Measurements from ENCODE around the gene CYP26C1. TPM values are rescaled to one million over a fixed set of nuclear protein-coding genes. Genes with fewer than 3 reads are reported as not detected.

Gene CYP26C1
- polyA plus RNA-seq, 3 donors: 0.09 to 0.14 TPM; not detected in 1

DNA sequence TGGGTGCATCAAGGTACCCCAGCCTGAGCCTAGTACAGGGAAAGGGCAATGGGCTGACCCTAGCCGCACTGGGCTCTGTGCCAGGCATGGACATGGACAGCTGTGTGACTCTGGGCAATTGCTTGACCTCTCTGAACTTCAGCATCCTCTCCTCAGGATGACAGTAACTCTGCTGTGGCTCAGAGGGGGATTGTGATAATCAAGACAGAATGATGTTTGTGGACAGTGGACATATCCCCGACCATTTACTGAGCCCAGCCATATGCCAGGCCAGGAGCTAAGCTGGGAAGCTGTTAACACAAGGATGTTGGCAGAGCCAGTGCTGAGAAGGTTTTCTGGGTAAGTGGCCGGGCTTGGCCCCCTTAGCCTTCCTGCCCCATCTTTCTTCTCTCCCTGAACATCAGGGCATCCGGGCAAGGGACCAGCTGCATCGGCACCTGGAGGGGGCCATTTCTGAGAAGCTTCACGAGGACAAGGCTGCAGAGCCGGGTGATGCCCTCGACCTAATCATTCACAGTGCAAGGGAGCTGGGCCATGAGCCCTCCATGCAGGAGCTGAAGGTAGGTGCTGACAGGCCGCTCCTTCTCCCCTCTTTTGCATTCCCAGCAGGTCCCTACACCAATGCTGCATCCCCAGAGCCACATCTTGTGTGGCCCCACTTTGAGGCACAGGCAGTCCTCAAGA is 3.5 kb downstream of the CYP26C1 start:
- no peak for DNase-seq

DNA sequence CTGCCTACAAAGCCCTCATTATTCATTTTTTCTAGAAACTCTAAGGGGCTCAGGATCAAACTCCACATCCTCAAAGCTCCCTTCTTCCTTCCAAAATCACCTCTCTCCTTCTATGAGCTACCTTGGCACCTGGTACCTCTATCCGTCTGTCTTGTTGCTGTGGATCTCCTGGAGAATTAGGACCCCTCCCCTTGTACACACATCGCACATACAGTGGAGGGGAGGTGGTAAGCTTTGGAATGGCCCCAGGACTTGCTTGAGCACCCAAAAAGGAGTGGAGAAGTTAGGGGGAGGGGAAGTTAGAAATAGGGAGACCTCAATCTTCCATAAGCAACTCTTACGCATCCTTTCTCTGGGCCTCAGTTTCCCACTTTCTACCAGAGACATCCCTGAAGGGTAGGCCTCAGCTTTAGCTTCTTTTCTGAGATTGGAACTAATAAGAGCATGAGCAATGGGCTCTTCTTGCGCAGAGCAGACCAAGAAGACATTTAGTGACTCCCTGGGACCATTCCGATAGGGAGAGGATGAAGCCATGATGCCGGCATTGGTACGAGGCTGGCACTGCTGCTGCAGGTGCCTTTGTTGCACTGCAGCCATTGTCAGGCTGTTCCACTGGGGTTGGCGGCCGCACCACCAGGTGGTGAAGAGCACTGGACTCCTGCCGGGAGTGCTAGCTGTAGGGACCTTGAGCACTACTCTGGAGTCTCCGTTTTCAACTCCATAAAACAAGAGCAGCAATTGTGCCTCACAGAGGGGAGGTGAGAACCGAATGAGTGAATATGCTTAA is 4.5 kb downstream of the CYP26C1 start:
- DNase-seq: no peak

DNA sequence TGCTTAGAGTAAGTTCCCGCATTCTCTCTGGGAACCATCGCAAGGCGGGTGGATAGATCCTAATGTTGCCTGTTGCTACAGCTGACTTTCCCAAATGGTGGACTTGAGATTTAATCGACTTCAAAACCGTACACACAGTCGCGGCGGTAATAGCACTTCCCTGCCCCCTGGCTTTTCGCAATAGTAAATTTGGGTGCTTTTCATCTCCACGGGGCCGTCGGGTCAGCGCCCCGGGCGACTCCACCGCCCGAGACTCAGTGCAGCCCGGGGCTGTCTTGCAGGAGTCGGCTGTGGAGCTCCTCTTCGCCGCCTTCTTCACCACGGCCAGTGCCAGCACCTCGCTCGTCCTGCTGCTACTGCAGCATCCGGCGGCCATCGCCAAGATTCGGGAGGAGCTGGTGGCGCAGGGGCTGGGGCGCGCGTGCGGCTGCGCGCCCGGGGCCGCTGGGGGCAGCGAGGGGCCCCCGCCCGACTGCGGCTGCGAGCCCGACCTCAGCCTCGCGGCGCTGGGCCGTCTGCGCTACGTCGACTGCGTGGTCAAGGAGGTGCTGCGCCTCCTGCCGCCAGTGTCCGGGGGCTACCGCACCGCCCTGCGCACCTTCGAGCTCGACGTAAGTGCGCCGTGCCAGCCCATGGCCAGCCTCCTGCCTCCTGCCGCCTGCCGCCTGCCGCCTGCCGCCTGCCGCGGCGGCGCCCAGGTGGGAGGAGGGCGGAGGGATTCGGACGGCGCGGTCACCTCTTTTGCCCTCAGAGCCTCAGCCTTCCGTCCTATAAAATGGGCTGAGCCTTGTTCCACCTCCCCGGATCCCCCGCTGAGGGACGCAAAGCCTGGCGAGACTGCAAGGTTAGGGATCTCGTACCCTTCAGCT is 5.3 kb downstream of the CYP26C1 start:
- no peak for DNase-seq

DNA sequence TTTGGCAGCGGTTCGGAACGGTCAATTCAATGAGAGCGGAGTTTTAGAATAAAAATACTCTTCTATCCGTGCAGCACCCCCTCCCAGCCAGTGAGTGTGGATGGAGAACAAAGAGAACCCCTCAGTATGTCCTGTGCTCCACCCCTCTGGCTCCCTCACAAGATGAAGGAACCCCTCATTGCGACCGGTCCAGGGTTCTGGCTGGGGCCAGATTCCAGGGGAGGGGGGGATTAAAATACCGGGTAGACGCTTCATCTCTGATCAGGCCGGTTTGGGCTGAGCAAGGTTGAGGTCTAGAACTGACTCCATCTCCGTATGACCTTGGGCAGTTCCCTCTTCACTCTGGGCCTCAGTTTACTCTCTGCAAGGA is 5.9 kb downstream of the CYP26C1 start:
- DNase-seq: no peak

DNA sequence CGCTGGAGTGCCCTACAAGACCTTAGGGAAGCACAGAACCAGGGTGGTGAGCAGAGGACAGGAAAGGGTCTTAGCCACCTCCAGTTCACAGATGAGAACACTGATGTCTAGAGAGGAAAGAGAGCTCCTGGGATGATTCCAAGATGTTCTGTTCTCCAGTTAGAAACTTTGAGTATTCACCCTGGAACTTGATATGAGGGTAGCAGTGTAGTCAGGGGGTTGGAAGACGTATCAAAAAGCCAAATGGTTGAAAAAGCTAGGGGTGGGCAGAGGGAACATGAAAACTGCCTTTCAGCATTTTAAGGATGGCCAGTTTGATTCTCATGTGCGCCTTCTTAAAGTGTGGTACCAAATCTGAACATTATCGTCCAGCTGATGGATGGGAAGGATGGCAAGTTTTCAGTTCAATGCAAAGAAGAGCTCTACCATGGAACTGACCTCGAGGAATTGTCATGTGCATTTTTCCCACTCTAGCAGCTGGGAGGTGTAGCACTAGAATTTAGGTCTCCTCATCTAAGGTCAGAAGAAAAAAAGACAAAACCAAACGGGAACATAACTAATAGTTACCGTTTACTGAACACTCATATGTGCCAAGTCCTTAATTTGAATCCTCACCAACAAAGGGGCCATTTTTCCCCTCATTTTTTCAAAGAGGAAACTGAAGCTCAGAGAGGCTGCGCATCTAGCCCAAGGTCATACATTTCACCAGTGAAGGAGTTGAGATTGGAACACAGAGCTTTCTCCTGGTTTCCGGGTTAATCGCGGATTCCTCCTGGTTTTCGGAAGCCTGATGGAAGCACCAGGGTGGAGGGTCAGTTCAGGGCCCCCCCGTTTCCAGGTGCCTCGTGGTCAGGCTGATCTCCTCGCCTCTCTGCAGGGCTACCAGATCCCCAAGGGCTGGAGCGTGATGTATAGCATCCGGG is 7.1 kb downstream of the CYP26C1 start:
- no peak for DNase-seq

DNA sequence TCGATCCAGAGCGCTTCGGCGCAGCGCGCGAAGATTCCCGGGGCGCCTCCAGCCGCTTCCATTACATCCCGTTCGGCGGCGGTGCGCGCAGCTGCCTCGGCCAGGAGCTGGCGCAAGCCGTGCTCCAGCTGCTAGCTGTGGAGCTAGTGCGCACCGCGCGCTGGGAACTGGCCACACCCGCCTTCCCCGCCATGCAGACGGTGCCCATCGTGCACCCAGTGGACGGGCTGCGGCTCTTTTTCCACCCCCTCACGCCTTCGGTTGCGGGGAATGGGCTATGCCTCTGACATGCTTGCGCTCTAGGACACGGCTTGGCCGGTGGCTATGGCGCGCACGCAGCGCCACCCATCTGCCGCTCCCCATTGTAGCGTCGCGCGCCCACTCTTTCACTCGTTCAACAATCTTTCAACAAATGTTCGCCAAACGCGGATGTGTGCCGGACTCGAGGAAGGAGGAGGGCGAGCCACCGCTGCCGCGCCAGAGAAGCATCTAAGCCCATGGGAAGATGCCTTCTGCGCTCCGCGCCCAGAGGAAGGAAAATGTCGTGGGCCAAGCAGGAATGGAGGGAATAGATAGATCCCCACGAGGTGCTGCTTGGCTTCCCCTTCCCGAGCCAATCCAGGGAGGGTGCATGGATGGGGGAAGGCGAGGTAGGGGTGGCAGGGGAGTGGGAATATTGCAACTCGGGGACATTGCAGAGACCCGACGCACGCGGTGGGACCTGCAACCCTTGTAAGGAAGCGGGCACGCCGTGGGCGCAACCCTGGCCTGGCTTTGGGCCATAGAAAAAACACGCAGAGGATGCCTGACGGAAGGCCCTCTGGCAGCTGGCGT is 8.0 kb downstream of the CYP26C1 start:
- no peak for DNase-seq

DNA sequence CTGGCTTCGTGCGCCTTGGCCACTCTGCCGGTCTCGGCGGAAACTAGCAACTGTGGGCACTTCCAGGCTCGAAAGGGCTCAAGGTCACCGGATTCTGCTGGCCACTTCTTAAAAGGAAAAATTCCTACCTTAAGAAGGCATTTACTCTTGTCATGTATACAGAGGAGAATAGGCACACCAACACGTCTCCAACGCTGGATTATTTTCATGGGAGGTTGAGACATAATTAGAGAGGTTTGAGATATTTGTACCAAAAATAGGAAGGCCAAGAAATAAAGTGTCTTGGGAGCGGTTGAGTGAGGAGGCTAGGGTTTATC is 8.6 kb downstream of the CYP26C1 start:
- DNase-seq: no peak

DNA sequence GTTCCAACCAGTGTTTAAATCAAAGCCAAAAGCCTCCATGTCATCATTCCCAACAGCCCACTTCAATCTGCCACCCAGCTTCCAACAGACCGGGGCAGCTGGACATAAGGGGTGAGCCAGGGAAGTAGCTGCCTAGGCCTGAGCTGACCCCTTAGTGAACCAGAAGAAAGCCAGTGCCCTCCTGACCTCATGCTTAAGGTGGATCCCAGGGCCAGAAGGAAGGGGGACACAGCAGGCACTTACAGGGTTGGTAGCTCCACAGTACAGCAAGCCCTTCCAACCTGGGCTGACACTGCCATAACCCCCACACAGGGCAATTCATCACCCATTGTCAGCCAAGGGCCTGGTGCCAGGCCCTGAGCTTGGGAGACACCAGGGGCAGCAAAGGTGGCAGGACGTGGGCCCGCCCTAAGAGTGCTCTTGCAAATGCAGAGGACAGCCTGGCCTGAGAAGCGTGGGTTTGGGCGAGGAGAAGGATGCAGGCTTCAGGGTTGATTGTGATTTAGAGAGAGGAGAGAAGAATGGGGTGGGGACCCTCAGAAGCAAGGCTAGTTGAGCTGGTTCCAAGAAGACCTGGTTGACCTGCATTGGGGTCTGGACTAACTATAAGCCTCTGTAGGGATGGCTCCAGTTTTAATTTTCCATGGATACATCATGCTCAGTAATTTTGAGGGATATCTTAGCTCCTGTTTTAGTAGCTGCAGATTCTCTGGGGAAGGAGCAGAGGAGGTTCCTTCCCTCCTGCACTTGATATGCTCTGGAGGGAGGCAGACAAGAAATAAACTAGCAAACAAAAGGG is 10.0 kb downstream of the CYP26C1 start:
- no peak for DNase-seq

DNA sequence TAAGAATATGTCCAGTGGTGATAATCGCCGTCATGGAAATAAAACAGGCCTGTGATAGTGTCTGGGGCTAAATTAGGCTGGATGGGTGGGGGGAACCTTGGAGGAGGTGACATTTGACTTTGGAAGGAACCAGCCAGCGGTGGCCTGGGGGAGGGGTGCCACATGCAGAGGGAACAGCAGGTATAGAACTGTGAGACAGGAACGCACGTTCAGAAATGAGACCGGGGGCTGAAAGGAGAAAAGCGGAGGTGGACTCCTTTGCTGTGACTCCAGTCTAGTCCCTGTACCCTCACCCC is 10.5 kb downstream of the CYP26C1 start:
- no peak for DNase-seq

DNA sequence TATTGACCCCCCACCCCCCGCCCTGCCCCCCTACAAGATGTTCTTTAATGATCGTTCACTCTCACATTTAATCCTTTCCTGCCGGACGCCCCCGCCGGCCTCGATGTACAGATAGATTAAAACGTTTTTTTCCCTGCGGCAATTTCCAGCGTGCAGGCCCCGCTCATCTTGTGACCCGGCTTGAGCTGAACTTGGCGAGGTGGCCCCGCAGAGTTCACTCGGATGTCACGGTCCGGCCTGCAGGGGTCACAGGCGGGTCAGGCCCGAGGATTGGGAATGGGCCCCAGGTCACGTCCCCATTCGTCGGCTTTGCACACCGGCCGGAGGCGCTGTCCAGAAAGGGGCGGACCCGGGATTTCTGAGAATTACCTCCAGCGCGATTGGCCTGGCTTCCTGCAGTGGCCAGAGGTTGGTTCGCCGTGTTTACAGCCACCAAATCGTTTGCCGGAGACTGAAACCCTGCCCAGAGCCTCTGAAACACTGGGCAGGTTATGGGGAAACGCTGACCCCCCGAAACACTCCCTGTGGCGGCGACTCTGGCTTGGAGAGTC is 11.2 kb downstream of the CYP26C1 start:
- DNase-seq: no peak

DNA sequence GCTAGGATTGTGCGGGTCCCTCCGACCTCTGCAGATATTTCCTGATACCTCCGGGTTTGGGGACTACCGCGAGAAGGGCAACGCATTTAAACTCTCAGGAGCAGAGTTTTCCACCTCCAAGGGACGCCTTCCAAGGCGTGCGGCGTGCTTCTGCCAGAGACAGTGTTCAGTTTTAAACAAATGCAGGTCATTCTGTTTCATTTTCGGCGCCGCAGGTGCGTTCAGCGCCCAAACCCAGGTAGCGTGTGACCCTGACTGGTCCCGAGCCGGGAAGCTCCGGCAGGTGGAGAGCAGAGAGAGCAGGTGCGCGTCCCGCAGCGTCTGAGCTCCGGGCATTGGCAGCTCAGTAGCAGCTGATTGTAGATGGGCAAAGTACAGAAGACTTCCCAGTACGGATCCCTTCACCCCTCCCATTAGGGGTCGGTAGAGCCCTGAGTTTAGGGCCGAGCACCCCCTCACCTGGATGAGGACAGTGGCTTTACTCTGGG is 11.7 kb downstream of the CYP26C1 start:
- no peak for DNase-seq

DNA sequence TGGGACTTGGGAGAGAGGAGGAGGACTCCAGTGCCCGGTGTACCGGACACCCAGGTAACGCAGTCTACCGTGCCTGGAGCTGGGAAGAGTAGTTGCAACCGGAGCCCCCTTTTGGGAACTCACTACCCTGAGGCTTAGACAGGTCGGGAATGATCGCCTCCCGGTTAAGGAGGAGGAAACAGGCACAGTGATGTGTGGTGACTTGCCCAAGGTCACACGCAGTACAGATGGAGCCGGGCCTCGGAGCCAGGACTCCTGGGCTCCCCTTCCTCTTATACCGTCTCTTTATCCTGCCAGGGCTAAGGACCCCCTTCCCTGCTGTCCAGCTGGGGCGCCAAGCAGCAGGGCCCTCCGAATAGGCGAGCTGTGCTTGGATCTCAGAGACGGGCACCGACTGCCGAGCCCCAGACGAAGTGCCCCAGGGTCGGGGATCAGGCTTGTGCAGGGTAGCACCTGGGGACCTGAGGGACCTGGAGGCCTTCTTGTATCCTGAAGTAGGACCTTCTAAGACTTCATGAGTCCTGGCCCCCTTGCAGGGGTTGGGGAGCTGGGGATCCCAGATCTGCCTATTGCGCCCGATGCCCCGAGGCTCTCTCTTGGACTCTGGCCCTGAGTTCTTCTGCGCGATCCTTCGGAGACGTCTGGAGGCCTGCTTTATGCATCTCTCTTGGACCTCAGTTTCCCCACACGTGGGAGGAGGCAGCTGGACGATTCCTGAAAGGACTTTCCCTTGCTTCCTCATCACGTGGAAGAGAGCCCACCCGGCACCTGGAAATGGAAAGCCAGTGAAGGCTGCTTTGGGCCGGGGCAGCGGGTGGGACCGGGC is 12.3 kb downstream of the CYP26C1 start:
- no peak for DNase-seq

DNA sequence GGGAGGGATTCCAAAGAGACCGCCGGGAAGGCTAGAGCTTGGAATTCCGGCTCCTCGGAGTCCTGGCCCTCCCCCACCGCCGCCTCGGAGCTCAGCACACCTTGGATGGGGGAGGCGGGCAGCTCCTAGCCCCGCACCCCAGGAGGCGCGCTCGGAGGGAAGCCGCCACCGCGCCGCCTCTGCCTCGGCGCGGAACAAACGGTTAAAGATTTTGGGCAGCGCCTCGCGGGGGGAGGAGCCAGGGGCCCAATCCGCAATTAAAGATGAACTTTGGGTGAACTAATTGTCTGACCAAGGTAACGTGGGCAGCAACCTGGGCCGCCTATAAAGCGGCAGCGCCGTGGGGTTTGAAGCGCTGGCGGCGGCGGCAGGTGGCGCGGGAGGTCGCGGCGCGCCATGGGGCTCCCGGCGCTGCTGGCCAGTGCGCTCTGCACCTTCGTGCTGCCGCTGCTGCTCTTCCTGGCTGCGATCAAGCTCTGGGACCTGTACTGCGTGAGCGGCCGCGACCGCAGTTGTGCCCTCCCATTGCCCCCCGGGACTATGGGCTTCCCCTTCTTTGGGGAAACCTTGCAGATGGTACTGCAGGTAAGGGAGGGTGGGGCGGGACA is 13.0 kb downstream of the CYP26C1 start, which contains the start of gene CYP26A1:
Gene CYP26A1 (plus strand): TSS at position 355 of the 608 bp plus-strand sequence. CDS start 42 bp downstream, at position 397.
- no peak for DNase-seq

DNA sequence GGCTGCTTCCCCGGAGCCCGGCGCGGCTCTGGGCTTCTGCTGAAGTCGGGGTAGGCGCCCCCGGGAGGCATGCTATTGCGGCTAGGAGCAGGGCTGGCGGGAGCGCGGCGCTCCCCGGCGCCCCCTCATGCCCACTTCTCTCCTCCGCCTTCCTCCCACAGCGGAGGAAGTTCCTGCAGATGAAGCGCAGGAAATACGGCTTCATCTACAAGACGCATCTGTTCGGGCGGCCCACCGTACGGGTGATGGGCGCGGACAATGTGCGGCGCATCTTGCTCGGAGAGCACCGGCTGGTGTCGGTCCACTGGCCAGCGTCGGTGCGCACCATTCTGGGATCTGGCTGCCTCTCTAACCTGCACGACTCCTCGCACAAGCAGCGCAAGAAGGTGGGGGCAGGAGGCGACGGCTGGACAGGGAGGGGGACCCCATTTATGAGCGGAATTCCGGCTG is 13.6 kb downstream of the CYP26C1 start:
- no peak for DNase-seq

DNA sequence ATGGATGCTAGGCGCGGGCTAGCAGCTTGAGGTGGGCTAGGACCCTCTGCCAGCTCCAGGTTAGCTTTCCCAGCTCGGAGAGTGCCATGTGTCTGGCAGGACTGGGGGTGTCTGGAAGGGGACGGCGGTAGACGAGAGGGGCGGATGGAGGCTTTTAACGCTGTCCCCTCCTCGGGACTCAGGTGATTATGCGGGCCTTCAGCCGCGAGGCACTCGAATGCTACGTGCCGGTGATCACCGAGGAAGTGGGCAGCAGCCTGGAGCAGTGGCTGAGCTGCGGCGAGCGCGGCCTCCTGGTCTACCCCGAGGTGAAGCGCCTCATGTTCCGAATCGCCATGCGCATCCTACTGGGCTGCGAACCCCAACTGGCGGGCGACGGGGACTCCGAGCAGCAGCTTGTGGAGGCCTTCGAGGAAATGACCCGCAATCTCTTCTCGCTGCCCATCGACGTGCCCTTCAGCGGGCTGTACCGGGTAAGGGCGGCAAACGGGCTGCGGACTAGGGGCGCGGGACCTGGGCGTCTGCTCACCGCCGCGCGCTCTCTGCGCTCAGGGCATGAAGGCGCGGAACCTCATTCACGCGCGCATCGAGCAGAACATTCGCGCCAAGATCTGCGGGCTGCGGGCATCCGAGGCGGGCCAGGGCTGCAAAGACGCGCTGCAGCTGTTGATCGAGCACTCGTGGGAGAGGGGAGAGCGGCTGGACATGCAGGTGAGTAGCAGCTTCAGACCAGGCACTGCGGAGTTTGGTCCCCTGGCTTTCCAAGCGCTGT is 14.2 kb downstream of the CYP26C1 start:
- DNase-seq: no peak

DNA sequence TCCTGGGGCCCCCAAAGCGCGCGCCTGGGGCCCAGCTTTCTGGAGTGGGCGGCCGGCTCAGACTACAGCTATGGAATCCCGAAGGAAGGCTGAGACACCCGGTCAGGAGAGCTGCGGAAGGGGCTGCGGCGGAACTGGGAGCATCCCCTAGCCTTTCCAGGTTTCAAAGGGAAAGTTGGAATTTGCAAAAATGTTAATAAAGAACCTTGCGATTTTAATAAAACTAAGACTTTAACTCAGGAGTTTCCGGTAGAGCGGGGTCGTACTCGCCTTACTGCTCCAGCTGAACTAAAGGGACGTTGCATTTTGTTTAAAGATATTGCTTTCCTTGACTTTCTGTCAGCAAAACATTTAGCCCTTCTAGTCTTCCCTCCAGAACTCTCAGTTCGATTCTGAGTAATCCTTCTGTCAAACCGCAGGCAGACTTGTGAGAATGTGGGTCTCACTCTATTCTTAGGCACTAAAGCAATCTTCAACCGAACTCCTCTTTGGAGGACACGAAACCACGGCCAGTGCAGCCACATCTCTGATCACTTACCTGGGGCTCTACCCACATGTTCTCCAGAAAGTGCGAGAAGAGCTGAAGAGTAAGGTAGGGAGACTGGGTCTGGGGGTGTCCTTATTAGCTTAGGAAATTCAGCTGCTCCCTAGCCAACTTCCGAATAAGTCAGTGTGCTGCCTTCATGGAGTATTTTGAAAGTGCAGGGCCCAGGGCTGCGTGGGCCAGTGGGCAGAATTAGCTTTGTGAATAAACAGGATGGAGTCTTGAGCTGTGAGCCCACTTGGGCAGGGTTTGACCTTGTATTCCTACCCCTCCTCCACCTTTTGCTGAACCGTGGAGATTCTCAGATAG is 15.0 kb downstream of the CYP26C1 start:
- DNase-seq: no peak

Measured in renal pelvis (tissue), 4 donors.